ENCODE measurements around the gene BACE1. TPM values are rescaled to one million over a fixed set of nuclear protein-coding genes. Genes with fewer than 3 reads are reported as not detected.

The BACE1 gene
- total and polyA plus RNA-seq, 2 donors (not counting 3 experiments of a cell fraction or from before 2014, with no cell fraction given), result 28.8 to 29.6 TPM

- FAIRE-seq (no peak), DNase-seq (ENCODE audit: low read depth, low spot score) (no peak)
- H3K79me2 ChIP-seq (ENCODE audit: control insufficient read depth, insufficient read depth, low read length), result peaks cover 11% of the 10 kb centered on the region
- H3K9me3 ChIP-seq (replicated peaks; ENCODE audit: control insufficient read depth, insufficient read depth, low read length), result no peaks in the 10 kb centered on the region
- H3K36me3 ChIP-seq (ENCODE audit: control insufficient read depth in 2 of 2, extremely low read depth in 1 of 2, insufficient read depth in 2 of 2, low read length in 2 of 2), result no peaks in the 10 kb centered on the region
- peak overlapping the region; percentile 13 for H2AFZ ChIP-seq (ENCODE audit: low read depth, low read length)
- CTCF ChIA-PET, result interaction anchor here (0.6 to 1.9 kb wide), 4 partner anchors 9 to 107 kb away, joined by 3 to 8 read pairs (median 4); partner anchors contain the start of genes CEP164, PCSK7 and RNF214
- BruUV-seq (replicated peaks), result no TSS peak
- H3K4me3 ChIP-seq (replicated peaks in 1 of 3; ENCODE audit: insufficient read depth in 1 of 3, low read depth in 1 of 3, low read length in 3 of 3), result no peak overlapping the region
- TF ChIP-seq MYC (IDR thresholded peaks at IDR 0.05; ENCODE audit: low read depth, low read length) (no peak), GATA2 (IDR thresholded peaks at IDR 0.05; ENCODE audit: insufficient read depth, insufficient read length, low read depth, low read length) (no peak), POLR2AphosphoS5 (IDR thresholded peaks at IDR 0.05; ENCODE audit: insufficient read depth, low read depth, low read length) (no peak), JUN (IDR thresholded peaks at IDR 0.05; ENCODE audit: borderline replicate concordance, insufficient read depth, insufficient read length, low read depth) (no peak), POLR2A (IDR thresholded peaks at IDR 0.05; ENCODE audit: low read depth, low read length) (no peak), EZH2 (IDR thresholded peaks at IDR 0.05; ENCODE audit: borderline replicate concordance, low read depth, low read length, severe bottlenecking) (no peak), CTCF (IDR thresholded peaks at IDR 0.05; ENCODE audit: extremely low read depth in 1 of 2, insufficient read depth in 1 of 2, low read depth in 1 of 2, low read length in 2 of 2) (no peak), MAX (IDR thresholded peaks at IDR 0.05; ENCODE audit: insufficient read depth, insufficient read length) (no peak), FOS (IDR thresholded peaks at IDR 0.05; ENCODE audit: borderline replicate concordance, insufficient read depth, low read length) (no peak)
- intact Hi-C loops (cut with micrococcal nuclease), result loop anchor here (5.0 kb wide), 1 partner anchor 141 kb away; the partner anchor contains the start of gene SIDT2
- POLR2A ChIA-PET, result interaction anchor here (0.6 kb wide), 1 partner anchor 24 kb away, joined by 3 read pairs; no protein-coding TSS in a partner anchor
- H3K4me2 ChIP-seq (ENCODE audit: insufficient read depth, low read length), result no peak overlapping the region
- H3K9me1 ChIP-seq (replicated peaks; ENCODE audit: control insufficient read depth, extremely low read depth, insufficient read depth, low read length), result no peaks in the 10 kb centered on the region
- H3K9ac ChIP-seq (replicated peaks; ENCODE audit: extremely low read depth, insufficient read depth, low read length), result no peak overlapping the region
- no peaks in the 10 kb centered on the region for H4K20me1 ChIP-seq (replicated peaks; ENCODE audit: control insufficient read depth, extremely low read depth, insufficient read depth, low read length)
- no peaks in the 10 kb centered on the region for H3K27me3 ChIP-seq (ENCODE audit: control insufficient read depth in 2 of 2, insufficient read depth in 2 of 2, low read length in 2 of 2)
- peaks cover 14% of the 10 kb centered on the region for H3K4me1 ChIP-seq (ENCODE audit: control insufficient read depth, extremely low read depth, insufficient read depth, low read length)
- H3K27ac ChIP-seq (ENCODE audit: insufficient read depth, low read depth, low read length), result no peak overlapping the region
- dilution Hi-C loops (cut with MboI; ENCODE audit: extremely low pct_ligation_motif_present, low sequenced_read_pairs), result no loop called here
Observed at GRCh38 chr11:117318738-117319137, 2.7 kb upstream of the BACE1 start.

All from endothelial cell of umbilical vein (primary cell).